Activated CD4-positive, alpha-beta T cell treated with anti-CD3 and anti-CD28 coated beads, Interleukin-2, amount 10 ng/mL, durations not matched to agents 7 days and 5 days (primary cell): ENCODE measurements around the gene CYP39A1. TPM values are rescaled to one million over a fixed set of nuclear protein-coding genes. Genes with fewer than 3 reads are reported as not detected.

Experiments used
- CTCF ChIA-PET: fragments of 350-600 bp; sonication (Branson Sonifier 250); formaldehyde crosslinking; loops from one replicate; lab custom pipeline; 2021; ENCODE audit warnings: antibody characterized with exemption; lab: Charles Lee
- POLR2A ChIA-PET: fragments of 350-600 bp; sonication (Branson Sonifier 250); formaldehyde crosslinking; loops from one replicate; lab custom pipeline; 2021; ENCODE audit warnings: antibody characterized with exemption; lab: Charles Lee
- DNase-seq: peaks from one replicate; pipeline ENCODE4 v3.0.0-alpha.2; 2020
- H3K27ac Mint-ChIP-seq: one replicate; pipeline ENCODE4 v1.8.0; 2021; ENCODE audit warnings: mild to moderate bottlenecking, moderate library complexity, mixed read lengths
- H3K27me3 Mint-ChIP-seq: one replicate; pipeline ENCODE4 v1.8.0; 2021; ENCODE audit warnings: mixed read lengths
- H3K36me3 Mint-ChIP-seq: one replicate; pipeline ENCODE4 v1.8.0; 2021; ENCODE audit warnings: low read depth, mixed read lengths
- H3K4me1 Mint-ChIP-seq: one replicate; pipeline ENCODE4 v1.8.0; 2021; ENCODE audit warnings: mixed read lengths
- H3K4me3 Mint-ChIP-seq: one replicate; pipeline ENCODE4 v1.8.0; 2021; ENCODE audit warnings: mild to moderate bottlenecking, moderate library complexity, mixed read lengths
- H3K9me3 Mint-ChIP-seq: one replicate; pipeline ENCODE4 v1.8.0; 2021; ENCODE audit warnings: mixed read lengths
- total RNA-seq, 2 experiments: library from RNA; stranded (reverse); gene quantifications; one replicate each; pipeline ENCODE4 v1.2.3, GENCODE V29; 2021

Gene CYP39A1
- total RNA-seq, 2 experiments from 2014 or later, result not detected

DNA sequence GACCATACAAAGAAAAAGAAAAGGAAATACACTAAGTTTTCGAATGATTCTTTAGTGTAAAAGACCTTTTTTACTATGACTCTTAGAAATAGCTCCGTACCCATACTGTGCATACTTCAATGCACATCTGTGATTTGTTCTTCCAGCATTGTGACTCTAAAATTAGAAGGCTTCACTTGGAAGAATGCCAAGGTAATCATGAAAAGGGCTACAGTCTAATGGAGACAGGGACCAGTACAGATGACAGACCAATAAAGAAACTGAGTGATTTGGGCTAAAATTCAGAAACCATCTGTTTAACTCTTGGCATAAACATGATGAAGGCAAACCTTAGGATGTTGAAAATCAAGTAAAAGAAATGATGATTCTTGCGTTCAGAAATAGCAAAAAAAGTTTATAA is 46.3 kb downstream of the CYP39A1 start:
- Mint-ChIP-seq H3K36me3 (no peaks in the 10 kb centered on the region), H3K27ac (no peak overlapping the region), H3K4me1 (no peaks in the 10 kb centered on the region), H3K9me3 (no peaks in the 10 kb centered on the region), H3K27me3 (peaks cover 4% of the 10 kb centered on the region), H3K4me3 (no peak overlapping the region)
- DNase-seq, result no peak
- ChIA-PET CTCF (no interaction called here), POLR2A (no interaction called here)

DNA sequence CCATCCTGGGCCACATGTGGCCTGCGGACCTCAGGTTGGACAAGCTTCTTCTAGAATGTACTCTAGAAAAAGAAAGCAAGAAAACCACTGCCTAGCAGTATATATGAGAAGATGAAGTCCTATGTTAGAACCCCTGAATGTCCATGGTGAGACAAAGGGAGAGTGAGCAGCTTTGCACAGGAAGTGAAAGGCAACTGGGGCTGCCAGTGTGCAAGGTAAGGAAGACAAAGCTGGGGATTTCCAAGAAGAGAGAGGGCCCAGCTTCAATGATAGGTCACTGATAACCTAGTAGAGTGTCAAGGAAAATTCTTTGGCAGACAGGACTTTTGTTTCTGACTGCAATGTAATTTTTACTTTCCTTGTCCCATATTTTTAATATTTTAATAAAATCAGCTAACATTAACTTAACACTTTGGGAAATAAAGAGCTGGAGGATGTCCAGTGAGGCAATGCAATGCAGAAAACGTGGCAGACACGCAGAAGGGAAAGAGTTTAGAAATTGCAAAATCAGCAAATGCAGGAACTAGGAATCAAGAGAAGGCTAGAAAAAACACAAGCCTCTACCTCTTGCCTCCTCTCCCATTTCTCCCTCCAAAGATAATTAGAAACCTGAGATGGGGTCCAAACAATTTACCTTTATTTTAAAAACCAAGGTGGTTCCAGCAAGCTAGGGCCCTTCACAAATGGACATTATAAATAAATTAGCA is 47.4 kb downstream of the CYP39A1 start:
- ChIA-PET CTCF (no interaction called here), POLR2A (interaction anchor here (0.6 kb wide), 1 partner anchor 253 kb away, joined by 3 read pairs; no protein-coding TSS in a partner anchor)
- Mint-ChIP-seq H3K27ac (no peak overlapping the region), H3K4me3 (no peak overlapping the region), H3K27me3 (peaks cover 4% of the 10 kb centered on the region), H3K4me1 (no peaks in the 10 kb centered on the region), H3K9me3 (no peaks in the 10 kb centered on the region), H3K36me3 (no peaks in the 10 kb centered on the region)
- no peak for DNase-seq

DNA sequence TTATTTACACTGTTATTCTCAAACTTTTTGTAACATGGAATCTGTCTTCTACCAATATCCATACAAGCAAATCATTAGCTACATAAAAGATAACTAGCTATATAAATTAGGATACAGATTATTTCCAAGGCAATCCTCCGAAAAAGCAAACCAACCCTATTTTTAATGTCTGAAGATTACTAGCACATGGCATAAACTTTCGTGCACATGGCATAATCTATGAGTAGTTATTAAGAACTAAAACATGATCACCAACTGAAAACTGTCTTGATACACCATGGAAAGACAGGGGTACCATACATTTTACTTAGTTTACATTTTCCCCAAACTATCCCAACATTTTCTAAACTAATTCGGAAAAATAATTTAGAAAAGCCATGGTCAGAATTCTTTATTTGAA is 54.4 kb downstream of the CYP39A1 start:
- Mint-ChIP-seq H3K4me3 (no peak overlapping the region), H3K9me3 (no peaks in the 10 kb centered on the region), H3K27ac (no peak overlapping the region), H3K4me1 (no peaks in the 10 kb centered on the region), H3K36me3 (no peaks in the 10 kb centered on the region), H3K27me3 (peaks cover 9% of the 10 kb centered on the region)
- POLR2A ChIA-PET, result no interaction called here
- no peak for DNase-seq
- CTCF ChIA-PET, result no interaction called here

DNA sequence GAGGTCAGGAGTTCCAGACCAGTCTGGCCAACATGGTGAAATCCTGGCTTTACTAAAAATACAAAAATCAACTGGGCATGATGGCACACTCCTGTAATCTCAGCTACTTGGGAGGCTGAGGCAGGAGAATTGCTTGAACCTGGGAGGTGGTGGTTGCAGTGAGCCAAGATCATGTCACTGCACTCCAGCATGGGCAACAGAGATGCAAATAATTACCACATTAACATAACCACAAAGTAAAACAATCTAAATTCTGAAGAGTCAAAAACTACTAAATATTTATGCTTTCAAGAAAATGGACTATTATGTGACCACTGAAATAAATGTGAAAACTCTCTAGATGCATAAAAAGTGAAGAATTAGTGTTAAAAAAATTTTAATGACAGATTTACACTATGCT is 59.9 kb downstream of the CYP39A1 start:
- no peak for DNase-seq
- POLR2A ChIA-PET, result no interaction called here
- peaks cover 28% of the 10 kb centered on the region for H3K27me3 Mint-ChIP-seq
- no peak overlapping the region for H3K4me3 Mint-ChIP-seq
- H3K9me3 Mint-ChIP-seq, result no peaks in the 10 kb centered on the region
- no peaks in the 10 kb centered on the region for H3K4me1 Mint-ChIP-seq
- CTCF ChIA-PET, result no interaction called here
- no peaks in the 10 kb centered on the region for H3K36me3 Mint-ChIP-seq
- no peak overlapping the region for H3K27ac Mint-ChIP-seq

DNA sequence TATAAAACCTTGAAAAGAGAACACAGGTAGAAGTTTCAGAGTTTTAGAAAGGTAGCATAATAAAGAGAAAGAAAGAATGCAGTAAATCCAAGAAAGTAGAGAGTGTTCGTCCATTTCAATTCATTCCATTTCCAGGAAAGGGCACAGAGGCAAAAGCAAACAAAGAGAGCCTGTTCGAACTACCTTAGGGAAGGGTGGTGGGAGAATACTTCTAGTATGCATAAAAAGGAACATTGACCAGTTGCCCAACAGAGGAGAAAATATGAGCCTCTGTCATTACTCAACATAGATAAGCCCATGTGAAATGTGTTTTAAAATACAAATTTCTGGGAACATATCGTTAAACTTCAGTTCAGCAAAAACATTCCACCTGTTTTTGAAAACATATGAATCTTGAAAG is 60.6 kb downstream of the CYP39A1 start:
- DNase-seq, result no peak
- Mint-ChIP-seq H3K27ac (no peak overlapping the region), H3K9me3 (no peaks in the 10 kb centered on the region), H3K36me3 (no peaks in the 10 kb centered on the region), H3K4me3 (no peak overlapping the region), H3K27me3 (peaks cover 28% of the 10 kb centered on the region), H3K4me1 (no peaks in the 10 kb centered on the region)
- CTCF ChIA-PET, result no interaction called here
- POLR2A ChIA-PET, result no interaction called here

DNA sequence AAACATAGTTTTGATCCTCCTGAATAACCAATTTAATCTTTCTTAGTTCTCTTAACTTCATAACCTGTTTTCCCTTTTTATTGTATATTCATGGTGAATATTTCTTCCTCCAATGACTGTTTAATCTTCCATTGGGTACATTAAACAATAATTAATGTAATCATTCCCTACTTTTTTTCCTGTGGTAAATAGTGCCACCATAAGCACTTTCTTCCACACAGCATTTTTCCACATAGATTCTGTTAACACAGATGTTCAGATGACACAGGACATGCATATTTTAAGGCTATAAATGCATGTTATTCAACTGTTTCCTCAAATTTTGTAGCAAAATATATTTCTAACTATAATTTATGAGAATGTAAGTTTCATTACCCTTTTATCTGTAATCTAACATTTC is 61.9 kb downstream of the CYP39A1 start:
- no peaks in the 10 kb centered on the region for H3K4me1 Mint-ChIP-seq
- no peak overlapping the region for H3K4me3 Mint-ChIP-seq
- DNase-seq, result no peak
- H3K27me3 Mint-ChIP-seq, result peaks cover 28% of the 10 kb centered on the region
- ChIA-PET CTCF (interaction anchor here (0.5 kb wide), 1 partner anchor 867 kb away, joined by 4 read pairs; no protein-coding TSS in a partner anchor), POLR2A (no interaction called here)
- H3K9me3 Mint-ChIP-seq, result no peaks in the 10 kb centered on the region
- no peak overlapping the region for H3K27ac Mint-ChIP-seq
- H3K36me3 Mint-ChIP-seq, result no peaks in the 10 kb centered on the region

DNA sequence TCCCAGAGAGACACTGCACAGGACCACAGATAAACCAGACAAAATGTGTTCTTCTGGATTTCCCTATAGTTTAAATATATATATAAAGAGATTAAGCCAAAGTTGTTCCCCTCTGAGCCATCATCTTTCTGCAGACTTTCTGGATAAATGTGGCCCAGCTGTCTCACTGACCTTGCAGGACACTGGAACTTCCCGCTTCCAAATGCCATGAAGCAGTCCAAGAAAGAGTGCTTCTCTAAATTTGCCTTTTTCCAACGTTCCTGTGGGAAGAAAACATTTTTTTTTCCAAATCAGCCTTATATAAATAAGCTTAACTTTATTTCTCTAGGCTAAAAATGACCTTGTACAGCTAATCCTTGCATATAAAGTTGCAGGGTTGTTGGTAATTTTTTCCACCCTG is 65.7 kb downstream of the CYP39A1 start:
- Mint-ChIP-seq H3K36me3 (no peaks in the 10 kb centered on the region), H3K9me3 (no peaks in the 10 kb centered on the region), H3K27ac (no peak overlapping the region), H3K27me3 (peaks cover 20% of the 10 kb centered on the region), H3K4me3 (no peak overlapping the region), H3K4me1 (no peaks in the 10 kb centered on the region)
- no peak for DNase-seq
- CTCF ChIA-PET, result no interaction called here
- POLR2A ChIA-PET, result no interaction called here

DNA sequence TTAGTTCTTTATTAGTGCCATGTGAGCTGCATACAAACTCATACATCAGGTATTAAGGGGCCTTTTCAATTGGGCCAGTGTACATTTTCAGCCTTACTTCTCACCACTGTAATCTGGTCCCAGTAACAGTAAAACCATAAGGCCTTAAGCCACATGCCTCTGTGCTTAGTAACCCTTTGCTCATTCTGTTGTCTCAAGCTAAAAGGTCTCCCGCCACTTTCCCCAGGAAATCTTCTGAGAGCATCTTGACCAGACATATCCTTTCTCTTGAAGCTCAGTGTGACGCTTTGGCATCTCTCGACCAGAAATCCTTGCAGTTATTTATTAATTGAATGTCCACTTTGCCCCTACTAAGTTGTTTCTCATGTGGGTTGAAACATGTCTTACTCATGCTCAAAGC is 68.0 kb downstream of the CYP39A1 start:
- H3K36me3 Mint-ChIP-seq, result no peaks in the 10 kb centered on the region
- POLR2A ChIA-PET, result no interaction called here
- no peak for DNase-seq
- no peaks in the 10 kb centered on the region for H3K9me3 Mint-ChIP-seq
- no peaks in the 10 kb centered on the region for H3K4me1 Mint-ChIP-seq
- no peak overlapping the region for H3K27ac Mint-ChIP-seq
- no peak overlapping the region for H3K4me3 Mint-ChIP-seq
- H3K27me3 Mint-ChIP-seq, result peaks cover 12% of the 10 kb centered on the region
- CTCF ChIA-PET, result no interaction called here

DNA sequence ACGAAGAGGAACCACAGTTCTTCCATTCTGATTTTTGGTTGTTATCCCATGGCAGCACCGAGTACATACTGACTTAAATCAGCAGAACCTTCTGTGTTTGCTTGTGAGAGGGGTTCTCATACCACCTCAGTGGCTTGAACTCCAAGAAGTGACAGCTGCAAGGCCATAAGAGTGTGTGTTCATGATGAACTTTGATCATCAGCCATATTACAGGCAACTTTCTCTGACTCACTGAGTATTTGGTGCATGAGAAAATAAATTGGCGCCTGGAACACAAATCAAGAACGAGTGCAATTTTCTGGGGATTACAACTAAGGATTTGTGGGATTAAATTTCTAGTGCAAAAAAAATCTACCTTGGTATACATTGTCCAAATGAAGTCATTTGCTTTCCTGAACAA is 68.9 kb downstream of the CYP39A1 start:
- Mint-ChIP-seq H3K4me3 (no peak overlapping the region), H3K27me3 (peaks cover 5% of the 10 kb centered on the region), H3K9me3 (no peaks in the 10 kb centered on the region), H3K27ac (no peak overlapping the region), H3K36me3 (no peaks in the 10 kb centered on the region), H3K4me1 (no peaks in the 10 kb centered on the region)
- no peak for DNase-seq
- POLR2A ChIA-PET, result no interaction called here
- CTCF ChIA-PET, result no interaction called here

DNA sequence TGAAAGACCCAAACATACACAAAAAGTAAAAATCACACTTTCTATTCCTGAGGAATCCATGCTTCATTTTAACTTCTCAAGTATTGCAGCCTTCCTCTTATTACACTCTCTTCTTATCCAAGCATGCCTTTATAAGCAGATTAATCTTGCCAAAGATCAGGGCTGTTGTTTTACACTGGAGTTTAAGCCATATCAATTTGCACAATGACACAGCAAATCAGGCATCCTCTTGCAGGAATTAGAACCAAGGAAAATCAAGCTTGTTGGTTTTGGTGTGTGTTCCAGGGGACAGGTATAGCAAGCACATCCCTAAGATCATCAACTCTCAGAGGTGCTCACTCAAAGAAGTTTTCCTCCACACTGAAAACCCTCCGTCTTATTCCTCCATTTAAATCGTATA is 69.5 kb downstream of the CYP39A1 start:
- Mint-ChIP-seq H3K36me3 (no peaks in the 10 kb centered on the region), H3K27me3 (peaks cover 3% of the 10 kb centered on the region), H3K9me3 (no peaks in the 10 kb centered on the region), H3K4me1 (no peaks in the 10 kb centered on the region), H3K27ac (no peak overlapping the region), H3K4me3 (no peak overlapping the region)
- ChIA-PET POLR2A (no interaction called here), CTCF (no interaction called here)
- no peak for DNase-seq

DNA sequence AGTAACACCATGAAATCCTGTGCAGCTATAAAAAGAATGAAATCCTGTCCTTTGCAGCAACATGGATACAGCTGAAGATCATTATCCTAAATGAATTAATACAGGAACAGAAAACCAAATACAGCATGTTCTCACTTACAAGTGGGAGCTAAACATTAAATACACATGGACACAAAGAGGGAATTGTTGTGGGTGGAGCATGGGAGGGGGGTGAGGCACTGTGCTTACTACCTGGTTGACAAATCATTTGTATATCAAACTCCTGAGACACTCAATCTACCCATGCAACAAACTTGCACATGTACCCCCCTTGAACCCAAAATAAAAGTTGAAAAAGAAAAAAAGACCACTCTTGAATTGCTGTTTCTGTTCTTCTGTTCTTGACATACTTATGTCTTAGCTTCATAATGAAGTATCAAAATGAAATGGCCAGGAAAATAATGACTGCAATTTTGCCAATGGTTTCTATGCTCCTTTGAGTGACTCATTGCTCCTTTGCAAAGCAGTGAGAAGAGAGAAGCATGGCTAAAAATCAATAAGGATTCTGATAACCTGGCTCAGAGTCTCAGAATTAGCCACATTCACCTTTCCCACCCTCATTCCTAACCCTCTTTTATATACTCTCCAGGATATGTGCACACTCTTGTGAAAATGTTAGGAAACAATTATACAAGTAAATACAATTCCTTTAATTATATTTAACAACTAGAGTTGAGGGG is 71.0 kb downstream of the CYP39A1 start:
- DNase-seq, result no peak
- POLR2A ChIA-PET, result interaction anchor here (0.6 kb wide), 1 partner anchor 315 kb away, joined by 5 read pairs; no protein-coding TSS in a partner anchor
- no peak overlapping the region for H3K27ac Mint-ChIP-seq
- H3K36me3 Mint-ChIP-seq, result no peaks in the 10 kb centered on the region
- no peaks in the 10 kb centered on the region for H3K9me3 Mint-ChIP-seq
- peaks cover 3% of the 10 kb centered on the region for H3K27me3 Mint-ChIP-seq
- H3K4me1 Mint-ChIP-seq, result no peaks in the 10 kb centered on the region
- no peak overlapping the region for H3K4me3 Mint-ChIP-seq
- CTCF ChIA-PET, result interaction anchor here (0.8 kb wide), 1 partner anchor 364 kb away, joined by 3 read pairs; no protein-coding TSS in a partner anchor

DNA sequence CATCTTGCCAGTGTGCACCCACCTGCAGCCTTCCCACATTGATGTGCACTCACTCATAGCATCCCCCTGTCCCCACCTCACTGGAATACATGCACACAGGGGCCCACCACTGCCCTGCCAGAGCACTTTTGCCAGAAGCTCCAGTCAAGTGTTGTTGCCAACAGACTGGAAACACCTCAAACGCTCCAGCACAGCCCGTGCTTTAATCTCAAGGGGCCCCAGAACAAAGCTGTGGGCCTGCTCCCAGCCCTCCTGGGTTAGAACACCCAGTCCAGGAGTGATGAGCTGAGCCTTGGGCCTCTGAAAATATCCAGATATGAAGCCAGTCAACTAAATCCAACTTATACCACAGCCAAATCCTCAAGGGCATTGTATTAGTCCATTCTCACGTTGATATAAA is 77.1 kb downstream of the CYP39A1 start:
- ChIA-PET CTCF (no interaction called here), POLR2A (no interaction called here)
- Mint-ChIP-seq H3K9me3 (no peaks in the 10 kb centered on the region), H3K27ac (no peak overlapping the region), H3K4me3 (no peak overlapping the region), H3K4me1 (peaks cover 2% of the 10 kb centered on the region), H3K27me3 (peaks cover 6% of the 10 kb centered on the region), H3K36me3 (no peaks in the 10 kb centered on the region)
- no peak for DNase-seq

DNA sequence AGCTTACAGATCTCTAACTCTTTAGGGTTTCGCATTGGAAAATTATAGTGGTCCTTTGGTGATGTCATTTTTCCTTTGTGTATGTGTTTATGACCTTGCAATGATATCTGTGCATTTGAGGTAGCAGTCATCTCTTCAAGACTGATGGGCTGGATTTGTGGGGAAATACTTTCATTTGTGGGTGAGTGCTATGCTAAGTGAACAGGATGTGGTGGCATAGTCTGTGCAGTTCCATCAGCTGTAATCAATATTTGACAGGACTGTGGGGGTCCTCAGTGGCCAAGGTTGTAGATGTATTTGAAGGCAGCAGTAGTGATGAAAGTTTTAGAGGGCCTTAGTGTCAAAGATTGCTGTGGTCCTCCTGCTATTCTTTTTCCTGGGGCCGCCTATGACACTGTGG is 79.5 kb downstream of the CYP39A1 start:
- H3K27ac Mint-ChIP-seq, result no peak overlapping the region

More for the DNA sequence above, 79.5 kb downstream of the CYP39A1 start:
- no peaks in the 10 kb centered on the region for H3K36me3 Mint-ChIP-seq
- ChIA-PET POLR2A (no interaction called here), CTCF (interaction anchor here (1.3 kb wide), 1 partner anchor 355 kb away, joined by 3 read pairs; no protein-coding TSS in a partner anchor)
- H3K9me3 Mint-ChIP-seq, result no peaks in the 10 kb centered on the region
- peaks cover 2% of the 10 kb centered on the region for H3K4me1 Mint-ChIP-seq
- H3K27me3 Mint-ChIP-seq, result peaks cover 11% of the 10 kb centered on the region
- H3K4me3 Mint-ChIP-seq, result no peak overlapping the region
- no peak for DNase-seq
